Measurements from ENCODE around the gene GPR31.

DNA sequence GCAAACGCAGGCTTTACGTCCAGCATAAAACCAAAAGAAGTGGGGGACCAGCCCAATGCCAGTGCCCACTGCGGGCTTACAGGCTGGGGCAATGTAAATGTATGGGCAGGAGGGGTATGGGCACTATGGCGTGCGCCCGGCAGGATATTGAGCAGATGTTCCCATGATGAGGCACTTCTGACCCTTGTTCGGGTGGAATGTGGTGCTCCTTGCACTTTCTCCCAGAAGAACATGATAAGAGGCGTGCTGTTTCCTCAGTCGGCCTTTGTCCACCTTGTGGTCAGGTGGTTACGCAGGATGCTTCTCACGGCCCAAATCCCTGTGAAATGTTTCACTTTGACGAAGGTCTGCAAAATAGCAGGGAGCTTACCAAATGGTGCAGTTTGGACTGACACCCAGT, 4.8 kb upstream of the GPR31 start:
- TF ChIP-seq POLR2A (IDR thresholded peaks at IDR 0.05), result no peak
- TF ChIP-seq, protein P1, sequence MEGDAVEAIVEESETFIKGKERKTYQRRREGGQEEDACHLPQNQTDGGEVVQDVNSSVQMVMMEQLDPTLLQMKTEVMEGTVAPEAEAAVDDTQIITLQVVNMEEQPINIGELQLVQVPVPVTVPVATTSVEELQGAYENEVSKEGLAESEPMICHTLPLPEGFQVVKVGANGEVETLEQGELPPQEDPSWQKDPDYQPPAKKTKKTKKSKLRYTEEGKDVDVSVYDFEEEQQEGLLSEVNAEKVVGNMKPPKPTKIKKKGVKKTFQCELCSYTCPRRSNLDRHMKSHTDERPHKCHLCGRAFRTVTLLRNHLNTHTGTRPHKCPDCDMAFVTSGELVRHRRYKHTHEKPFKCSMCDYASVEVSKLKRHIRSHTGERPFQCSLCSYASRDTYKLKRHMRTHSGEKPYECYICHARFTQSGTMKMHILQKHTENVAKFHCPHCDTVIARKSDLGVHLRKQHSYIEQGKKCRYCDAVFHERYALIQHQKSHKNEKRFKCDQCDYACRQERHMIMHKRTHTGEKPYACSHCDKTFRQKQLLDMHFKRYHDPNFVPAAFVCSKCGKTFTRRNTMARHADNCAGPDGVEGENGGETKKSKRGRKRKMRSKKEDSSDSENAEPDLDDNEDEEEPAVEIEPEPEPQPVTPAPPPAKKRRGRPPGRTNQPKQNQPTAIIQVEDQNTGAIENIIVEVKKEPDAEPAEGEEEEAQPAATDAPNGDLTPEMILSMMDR (IDR thresholded peaks at IDR 0.05 in 4 of 5, conservative IDR thresholded peaks at IDR 0.05 in 1 of 5), result no peak
